ENCODE data around the gene LCP2.

DNA sequence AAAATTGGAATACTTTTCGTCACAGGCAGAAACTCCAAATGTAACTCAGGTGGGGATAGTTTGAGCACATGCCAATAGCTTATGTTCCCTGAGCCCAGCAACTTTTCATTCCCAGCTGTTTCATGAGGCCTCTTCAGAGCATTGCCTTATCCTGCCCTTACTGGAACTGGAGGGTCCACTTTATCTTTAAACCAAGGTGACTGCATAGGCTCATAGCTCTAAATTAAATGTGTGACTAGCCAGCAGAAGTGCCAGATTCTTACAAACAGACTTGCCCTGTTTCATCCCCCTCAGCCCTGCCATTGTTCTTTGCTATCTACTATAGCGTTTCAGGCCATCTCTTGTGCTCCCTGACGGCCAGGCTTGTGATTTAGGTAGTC lies 8.1 kb upstream of the LCP2 start:
- TF ChIP-seq, protein P1, sequence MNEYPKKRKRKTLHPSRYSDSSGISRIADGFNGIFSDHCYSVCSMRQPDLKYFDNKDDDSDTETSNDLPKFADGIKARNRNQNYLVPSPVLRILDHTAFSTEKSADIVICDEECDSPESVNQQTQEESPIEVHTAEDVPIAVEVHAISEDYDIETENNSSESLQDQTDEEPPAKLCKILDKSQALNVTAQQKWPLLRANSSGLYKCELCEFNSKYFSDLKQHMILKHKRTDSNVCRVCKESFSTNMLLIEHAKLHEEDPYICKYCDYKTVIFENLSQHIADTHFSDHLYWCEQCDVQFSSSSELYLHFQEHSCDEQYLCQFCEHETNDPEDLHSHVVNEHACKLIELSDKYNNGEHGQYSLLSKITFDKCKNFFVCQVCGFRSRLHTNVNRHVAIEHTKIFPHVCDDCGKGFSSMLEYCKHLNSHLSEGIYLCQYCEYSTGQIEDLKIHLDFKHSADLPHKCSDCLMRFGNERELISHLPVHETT (tag by site-specific recombination; IDR thresholded peaks at IDR 0.05), result no peak
- TF ChIP-seq ZNF555 (tag by site-specific recombination; conservative IDR thresholded peaks at IDR 0.05) (no peak), ZNF670 (tag by site-specific recombination; IDR thresholded peaks at IDR 0.05; ENCODE audit: low read depth) (no peak)
